ENCODE data around the gene ITGA2.

DNA sequence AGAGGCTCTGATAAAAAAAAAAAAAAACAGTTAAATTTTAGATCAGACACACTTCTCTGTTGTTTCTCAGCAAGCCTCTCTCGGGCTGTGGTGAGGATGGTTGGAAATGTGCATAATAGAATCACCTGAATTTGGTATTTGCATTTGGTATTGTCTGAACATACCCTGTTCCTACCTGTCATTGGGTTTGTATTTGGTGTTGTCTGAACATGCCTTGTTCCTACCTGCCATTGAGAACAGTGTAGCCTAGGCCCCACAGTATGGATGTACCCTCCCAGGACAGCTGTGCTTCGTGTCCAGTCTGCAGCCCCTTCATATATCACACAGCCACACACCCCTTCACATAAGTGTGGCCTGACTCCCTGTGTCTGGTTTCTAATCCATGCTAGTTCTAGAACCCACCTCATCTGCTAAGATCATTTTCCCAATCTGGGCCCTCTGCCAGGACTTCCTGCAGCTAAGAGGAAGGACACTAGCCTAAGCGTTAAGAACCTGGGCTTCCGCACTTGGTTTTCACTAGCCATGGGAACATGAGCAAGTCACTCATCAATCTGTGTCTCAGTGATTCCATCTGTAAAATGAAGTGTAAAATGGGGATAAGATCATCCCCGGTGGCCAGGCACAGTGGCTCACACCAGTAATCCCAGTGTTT, 49.2 kb downstream of the ITGA2 start:
- TF ChIP-seq SUZ12 (IDR thresholded peaks at IDR 0.05; ENCODE audit: extremely low read depth, insufficient read depth, insufficient read length) (no peak), YY1 (IDR thresholded peaks at IDR 0.05; ENCODE audit: insufficient read depth, insufficient read length) (no peak)

Measured in NT2/D1 (cell line).